Activated CD4-positive, alpha-beta T cell treated with anti-CD3 and anti-CD28 coated beads, Interleukin-2, Interleukin-6, amounts not matched to agents 100 ng/mL and 50 ng/mL, durations not matched to agents 16 hours and 8 hours (primary cell): ENCODE measurements around the gene PLCL1.

Source experiments
- DNase-seq: peaks from one replicate; pipeline ENCODE4 v3.0.0-alpha.2; 2020

The PLCL1 gene

GRCh38 chr2:197929008-197929885, 124.9 kb downstream of the PLCL1 start:
- DNase-seq: no peak

- no peak for DNase-seq
These were observed 125.5 kb downstream of the PLCL1 start for GRCh38 chr2:197929886-197930227.

GRCh38 chr2:197930570-197931278, 126.3 kb downstream of the PLCL1 start:
- no peak for DNase-seq

GRCh38 chr2:197931661-197932312, 127.4 kb downstream of the PLCL1 start:
- DNase-seq: peak; percentile 6

- DNase-seq: no peak
These were observed 128.0 kb downstream of the PLCL1 start for GRCh38 chr2:197932374-197932773.

- no peak for DNase-seq
These were observed 130.0 kb downstream of the PLCL1 start for GRCh38 chr2:197934261-197934933.

- DNase-seq: peak; percentile 29
These were observed 130.5 kb downstream of the PLCL1 start for GRCh38 chr2:197934934-197935289.

GRCh38 chr2:197937814-197938213, 133.4 kb downstream of the PLCL1 start:
- DNase-seq: no peak

- DNase-seq: no peak
These were observed 134.2 kb downstream of the PLCL1 start for GRCh38 chr2:197938555-197938954.

GRCh38 chr2:197939787-197940186, 135.4 kb downstream of the PLCL1 start:
- no peak for DNase-seq

- no peak for DNase-seq
These were observed 136.0 kb downstream of the PLCL1 start for GRCh38 chr2:197940382-197940781.

GRCh38 chr2:197941715-197942114, 137.3 kb downstream of the PLCL1 start:
- DNase-seq: no peak

- DNase-seq: no peak
These were observed 139.3 kb downstream of the PLCL1 start for GRCh38 chr2:197943731-197944130.

- no peak for DNase-seq
These were observed 140.2 kb downstream of the PLCL1 start for GRCh38 chr2:197944416-197945096.

- DNase-seq: no peak
These were observed 142.2 kb downstream of the PLCL1 start for GRCh38 chr2:197946562-197946961.

GRCh38 chr2:197947219-197947757, 142.9 kb downstream of the PLCL1 start:
- DNase-seq: no peak

GRCh38 chr2:197949224-197949623, 144.8 kb downstream of the PLCL1 start:
- DNase-seq: no peak

- DNase-seq: no peak
These were observed 145.6 kb downstream of the PLCL1 start for GRCh38 chr2:197950006-197950405.

- no peak for DNase-seq
These were observed 146.3 kb downstream of the PLCL1 start for GRCh38 chr2:197950724-197951123.

GRCh38 chr2:197952540-197953202, 148.3 kb downstream of the PLCL1 start:
- peak; percentile 25 for DNase-seq

GRCh38 chr2:197954328-197954727, 149.9 kb downstream of the PLCL1 start:
- no peak for DNase-seq
